Measurements from ENCODE around the gene RPL3. TPM values are rescaled to one million over a fixed set of nuclear protein-coding genes. Genes with fewer than 3 reads are reported as not detected.

RPL3 gene
- total RNA-seq, 1 experiment from 2014 or later = 3,009 TPM

DNA sequence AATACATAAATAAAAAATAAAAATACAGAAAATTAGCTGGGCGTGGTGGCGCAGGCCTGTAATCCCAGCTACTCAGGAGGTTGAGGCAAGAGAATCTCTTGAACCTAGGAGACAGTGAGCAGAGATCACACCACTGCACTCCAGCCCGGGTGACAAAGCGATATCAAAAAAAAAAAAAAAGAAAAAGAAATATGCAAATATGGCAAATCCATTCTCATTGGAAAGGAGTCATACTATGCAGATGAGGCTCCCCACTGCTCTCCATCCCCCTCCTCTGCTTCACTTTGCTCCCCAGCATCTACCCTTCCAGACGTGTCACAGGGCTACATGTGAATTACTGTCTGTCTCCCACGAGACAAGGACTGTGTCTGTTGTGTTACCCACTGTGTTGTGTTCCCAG, 38.3 kb downstream of the RPL3 start:
- peak overlapping the region; percentile 89 for H3K27ac Mint-ChIP-seq
- DNase-seq (ENCODE audit: low spot score) = no peak
- peaks cover 11% of the 10 kb centered on the region for H3K36me3 Mint-ChIP-seq
- H3K4me1 Mint-ChIP-seq = peaks cover 27% of the 10 kb centered on the region
- ATAC-seq = no peak
- ChIA-PET POLR2A (no interaction called here), CTCF (interaction anchor here (0.9 to 3.0 kb wide), 5 partner anchors 16 to 146 kb away, joined by 3 to 7 read pairs (median 5); no protein-coding TSS in a partner anchor)
- peaks cover 6% of the 10 kb centered on the region for H3K27me3 Mint-ChIP-seq (ENCODE audit: low read depth)
- H3K4me3 Mint-ChIP-seq = no peak overlapping the region
- TF ChIP-seq CBFB (CRISPR knock-in tag; IDR thresholded peaks at IDR 0.05; ENCODE audit: low read depth) (no peak), ZNF121 (CRISPR knock-in tag; IDR thresholded peaks at IDR 0.05) (no peak), IRF2 (CRISPR knock-in tag; IDR thresholded peaks at IDR 0.05; ENCODE audit: borderline replicate concordance, low read depth) (no peak), TP53 (CRISPR knock-in tag; IDR thresholded peaks at IDR 0.05) (no peak), SMAD3 (CRISPR knock-in tag; IDR thresholded peaks at IDR 0.05; ENCODE audit: borderline replicate concordance) (no peak)
- TF ChIP-seq, protein P1, sequence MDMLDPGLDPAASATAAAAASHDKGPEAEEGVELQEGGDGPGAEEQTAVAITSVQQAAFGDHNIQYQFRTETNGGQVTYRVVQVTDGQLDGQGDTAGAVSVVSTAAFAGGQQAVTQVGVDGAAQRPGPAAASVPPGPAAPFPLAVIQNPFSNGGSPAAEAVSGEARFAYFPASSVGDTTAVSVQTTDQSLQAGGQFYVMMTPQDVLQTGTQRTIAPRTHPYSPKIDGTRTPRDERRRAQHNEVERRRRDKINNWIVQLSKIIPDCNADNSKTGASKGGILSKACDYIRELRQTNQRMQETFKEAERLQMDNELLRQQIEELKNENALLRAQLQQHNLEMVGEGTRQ (CRISPR knock-in tag; IDR thresholded peaks at IDR 0.05) = no peak
- TF ChIP-seq, protein P2, sequence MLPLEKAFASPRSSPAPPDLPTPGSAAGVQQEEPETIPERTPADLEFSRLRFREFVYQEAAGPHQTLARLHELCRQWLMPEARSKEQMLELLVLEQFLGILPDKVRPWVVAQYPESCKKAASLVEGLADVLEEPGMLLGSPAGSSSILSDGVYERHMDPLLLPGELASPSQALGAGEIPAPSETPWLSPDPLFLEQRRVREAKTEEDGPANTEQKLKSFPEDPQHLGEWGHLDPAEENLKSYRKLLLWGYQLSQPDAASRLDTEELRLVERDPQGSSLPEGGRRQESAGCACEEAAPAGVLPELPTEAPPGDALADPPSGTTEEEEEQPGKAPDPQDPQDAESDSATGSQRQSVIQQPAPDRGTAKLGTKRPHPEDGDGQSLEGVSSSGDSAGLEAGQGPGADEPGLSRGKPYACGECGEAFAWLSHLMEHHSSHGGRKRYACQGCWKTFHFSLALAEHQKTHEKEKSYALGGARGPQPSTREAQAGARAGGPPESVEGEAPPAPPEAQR (CRISPR knock-in tag; IDR thresholded peaks at IDR 0.05) = no peak
- H3K9me3 Mint-ChIP-seq = peaks cover 19% of the 10 kb centered on the region

DNA sequence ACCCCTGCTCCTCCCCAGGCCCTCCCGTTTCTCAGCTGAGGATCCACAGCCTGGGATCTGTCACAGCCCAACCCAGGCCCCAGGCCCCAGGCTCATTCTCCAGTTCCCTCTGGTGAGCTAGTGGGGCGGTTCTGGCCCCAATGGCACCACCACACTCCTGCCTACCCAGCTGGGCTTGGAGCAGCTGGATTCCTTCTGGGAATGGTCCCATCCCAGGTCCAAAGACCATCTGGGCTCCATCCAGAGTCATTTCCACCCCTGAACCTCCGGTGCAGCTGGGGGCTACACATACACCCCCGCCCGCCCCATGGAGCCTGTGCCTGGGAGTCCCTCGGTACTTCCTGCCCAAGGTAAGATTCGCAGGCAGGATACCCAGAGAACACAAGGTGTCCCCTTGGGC, 39.2 kb downstream of the RPL3 start:
- POLR2A ChIA-PET = no interaction called here
- H3K27ac Mint-ChIP-seq = 0 out of 2 replicates have a peak overlapping the region, but pooled peaks have one; percentile 45

More for the DNA sequence above, 39.2 kb downstream of the RPL3 start:
- ATAC-seq (no peak), DNase-seq (ENCODE audit: low spot score) (no peak)
- Mint-ChIP-seq H3K36me3 (peaks cover 12% of the 10 kb centered on the region), H3K4me1 (peaks cover 31% of the 10 kb centered on the region), H3K9me3 (peaks cover 21% of the 10 kb centered on the region), H3K4me3 (no peak overlapping the region), H3K27me3 (ENCODE audit: low read depth) (peaks cover 6% of the 10 kb centered on the region)
- TF ChIP-seq ZNF423 (CRISPR knock-in tag; IDR thresholded peaks at IDR 0.05) (no peak), RORB (CRISPR knock-in tag; IDR thresholded peaks at IDR 0.05) (no peak), JUN (CRISPR knock-in tag; IDR thresholded peaks at IDR 0.05) (no peak), ESRRA (CRISPR knock-in tag; IDR thresholded peaks at IDR 0.05; ENCODE audit: borderline replicate concordance) (no peak), NFE2L1 (CRISPR knock-in tag; IDR thresholded peaks at IDR 0.05) (no peak)
- TF ChIP-seq, protein P3, sequence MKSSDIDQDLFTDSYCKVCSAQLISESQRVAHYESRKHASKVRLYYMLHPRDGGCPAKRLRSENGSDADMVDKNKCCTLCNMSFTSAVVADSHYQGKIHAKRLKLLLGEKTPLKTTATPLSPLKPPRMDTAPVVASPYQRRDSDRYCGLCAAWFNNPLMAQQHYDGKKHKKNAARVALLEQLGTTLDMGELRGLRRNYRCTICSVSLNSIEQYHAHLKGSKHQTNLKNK (CRISPR knock-in tag; IDR thresholded peaks at IDR 0.05) = no peak
- TF ChIP-seq, protein P4, sequence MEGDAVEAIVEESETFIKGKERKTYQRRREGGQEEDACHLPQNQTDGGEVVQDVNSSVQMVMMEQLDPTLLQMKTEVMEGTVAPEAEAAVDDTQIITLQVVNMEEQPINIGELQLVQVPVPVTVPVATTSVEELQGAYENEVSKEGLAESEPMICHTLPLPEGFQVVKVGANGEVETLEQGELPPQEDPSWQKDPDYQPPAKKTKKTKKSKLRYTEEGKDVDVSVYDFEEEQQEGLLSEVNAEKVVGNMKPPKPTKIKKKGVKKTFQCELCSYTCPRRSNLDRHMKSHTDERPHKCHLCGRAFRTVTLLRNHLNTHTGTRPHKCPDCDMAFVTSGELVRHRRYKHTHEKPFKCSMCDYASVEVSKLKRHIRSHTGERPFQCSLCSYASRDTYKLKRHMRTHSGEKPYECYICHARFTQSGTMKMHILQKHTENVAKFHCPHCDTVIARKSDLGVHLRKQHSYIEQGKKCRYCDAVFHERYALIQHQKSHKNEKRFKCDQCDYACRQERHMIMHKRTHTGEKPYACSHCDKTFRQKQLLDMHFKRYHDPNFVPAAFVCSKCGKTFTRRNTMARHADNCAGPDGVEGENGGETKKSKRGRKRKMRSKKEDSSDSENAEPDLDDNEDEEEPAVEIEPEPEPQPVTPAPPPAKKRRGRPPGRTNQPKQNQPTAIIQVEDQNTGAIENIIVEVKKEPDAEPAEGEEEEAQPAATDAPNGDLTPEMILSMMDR (IDR thresholded peaks at IDR 0.05) = no peak
- TF ChIP-seq, protein P5, sequence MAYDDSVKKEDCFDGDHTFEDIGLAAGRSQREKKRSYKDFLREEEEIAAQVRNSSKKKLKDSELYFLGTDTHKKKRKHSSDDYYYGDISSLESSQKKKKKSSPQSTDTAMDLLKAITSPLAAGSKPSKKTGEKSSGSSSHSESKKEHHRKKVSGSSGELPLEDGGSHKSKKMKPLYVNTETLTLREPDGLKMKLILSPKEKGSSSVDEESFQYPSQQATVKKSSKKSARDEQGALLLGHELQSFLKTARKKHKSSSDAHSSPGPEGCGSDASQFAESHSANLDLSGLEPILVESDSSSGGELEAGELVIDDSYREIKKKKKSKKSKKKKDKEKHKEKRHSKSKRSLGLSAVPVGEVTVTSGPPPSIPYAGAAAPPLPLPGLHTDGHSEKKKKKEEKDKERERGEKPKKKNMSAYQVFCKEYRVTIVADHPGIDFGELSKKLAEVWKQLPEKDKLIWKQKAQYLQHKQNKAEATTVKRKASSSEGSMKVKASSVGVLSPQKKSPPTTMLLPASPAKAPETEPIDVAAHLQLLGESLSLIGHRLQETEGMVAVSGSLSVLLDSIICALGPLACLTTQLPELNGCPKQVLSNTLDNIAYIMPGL (CRISPR knock-in tag; IDR thresholded peaks at IDR 0.05) = no peak
- TF ChIP-seq, protein P6, sequence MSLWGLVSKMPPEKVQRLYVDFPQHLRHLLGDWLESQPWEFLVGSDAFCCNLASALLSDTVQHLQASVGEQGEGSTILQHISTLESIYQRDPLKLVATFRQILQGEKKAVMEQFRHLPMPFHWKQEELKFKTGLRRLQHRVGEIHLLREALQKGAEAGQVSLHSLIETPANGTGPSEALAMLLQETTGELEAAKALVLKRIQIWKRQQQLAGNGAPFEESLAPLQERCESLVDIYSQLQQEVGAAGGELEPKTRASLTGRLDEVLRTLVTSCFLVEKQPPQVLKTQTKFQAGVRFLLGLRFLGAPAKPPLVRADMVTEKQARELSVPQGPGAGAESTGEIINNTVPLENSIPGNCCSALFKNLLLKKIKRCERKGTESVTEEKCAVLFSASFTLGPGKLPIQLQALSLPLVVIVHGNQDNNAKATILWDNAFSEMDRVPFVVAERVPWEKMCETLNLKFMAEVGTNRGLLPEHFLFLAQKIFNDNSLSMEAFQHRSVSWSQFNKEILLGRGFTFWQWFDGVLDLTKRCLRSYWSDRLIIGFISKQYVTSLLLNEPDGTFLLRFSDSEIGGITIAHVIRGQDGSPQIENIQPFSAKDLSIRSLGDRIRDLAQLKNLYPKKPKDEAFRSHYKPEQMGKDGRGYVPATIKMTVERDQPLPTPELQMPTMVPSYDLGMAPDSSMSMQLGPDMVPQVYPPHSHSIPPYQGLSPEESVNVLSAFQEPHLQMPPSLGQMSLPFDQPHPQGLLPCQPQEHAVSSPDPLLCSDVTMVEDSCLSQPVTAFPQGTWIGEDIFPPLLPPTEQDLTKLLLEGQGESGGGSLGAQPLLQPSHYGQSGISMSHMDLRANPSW (CRISPR knock-in tag; conservative IDR thresholded peaks at IDR 0.05; ENCODE audit: low read depth) = no peak
- TF ChIP-seq, protein P7, sequence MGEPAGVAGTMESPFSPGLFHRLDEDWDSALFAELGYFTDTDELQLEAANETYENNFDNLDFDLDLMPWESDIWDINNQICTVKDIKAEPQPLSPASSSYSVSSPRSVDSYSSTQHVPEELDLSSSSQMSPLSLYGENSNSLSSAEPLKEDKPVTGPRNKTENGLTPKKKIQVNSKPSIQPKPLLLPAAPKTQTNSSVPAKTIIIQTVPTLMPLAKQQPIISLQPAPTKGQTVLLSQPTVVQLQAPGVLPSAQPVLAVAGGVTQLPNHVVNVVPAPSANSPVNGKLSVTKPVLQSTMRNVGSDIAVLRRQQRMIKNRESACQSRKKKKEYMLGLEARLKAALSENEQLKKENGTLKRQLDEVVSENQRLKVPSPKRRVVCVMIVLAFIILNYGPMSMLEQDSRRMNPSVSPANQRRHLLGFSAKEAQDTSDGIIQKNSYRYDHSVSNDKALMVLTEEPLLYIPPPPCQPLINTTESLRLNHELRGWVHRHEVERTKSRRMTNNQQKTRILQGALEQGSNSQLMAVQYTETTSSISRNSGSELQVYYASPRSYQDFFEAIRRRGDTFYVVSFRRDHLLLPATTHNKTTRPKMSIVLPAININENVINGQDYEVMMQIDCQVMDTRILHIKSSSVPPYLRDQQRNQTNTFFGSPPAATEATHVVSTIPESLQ (CRISPR knock-in tag; IDR thresholded peaks at IDR 0.05) = no peak
- TF ChIP-seq, protein P8, sequence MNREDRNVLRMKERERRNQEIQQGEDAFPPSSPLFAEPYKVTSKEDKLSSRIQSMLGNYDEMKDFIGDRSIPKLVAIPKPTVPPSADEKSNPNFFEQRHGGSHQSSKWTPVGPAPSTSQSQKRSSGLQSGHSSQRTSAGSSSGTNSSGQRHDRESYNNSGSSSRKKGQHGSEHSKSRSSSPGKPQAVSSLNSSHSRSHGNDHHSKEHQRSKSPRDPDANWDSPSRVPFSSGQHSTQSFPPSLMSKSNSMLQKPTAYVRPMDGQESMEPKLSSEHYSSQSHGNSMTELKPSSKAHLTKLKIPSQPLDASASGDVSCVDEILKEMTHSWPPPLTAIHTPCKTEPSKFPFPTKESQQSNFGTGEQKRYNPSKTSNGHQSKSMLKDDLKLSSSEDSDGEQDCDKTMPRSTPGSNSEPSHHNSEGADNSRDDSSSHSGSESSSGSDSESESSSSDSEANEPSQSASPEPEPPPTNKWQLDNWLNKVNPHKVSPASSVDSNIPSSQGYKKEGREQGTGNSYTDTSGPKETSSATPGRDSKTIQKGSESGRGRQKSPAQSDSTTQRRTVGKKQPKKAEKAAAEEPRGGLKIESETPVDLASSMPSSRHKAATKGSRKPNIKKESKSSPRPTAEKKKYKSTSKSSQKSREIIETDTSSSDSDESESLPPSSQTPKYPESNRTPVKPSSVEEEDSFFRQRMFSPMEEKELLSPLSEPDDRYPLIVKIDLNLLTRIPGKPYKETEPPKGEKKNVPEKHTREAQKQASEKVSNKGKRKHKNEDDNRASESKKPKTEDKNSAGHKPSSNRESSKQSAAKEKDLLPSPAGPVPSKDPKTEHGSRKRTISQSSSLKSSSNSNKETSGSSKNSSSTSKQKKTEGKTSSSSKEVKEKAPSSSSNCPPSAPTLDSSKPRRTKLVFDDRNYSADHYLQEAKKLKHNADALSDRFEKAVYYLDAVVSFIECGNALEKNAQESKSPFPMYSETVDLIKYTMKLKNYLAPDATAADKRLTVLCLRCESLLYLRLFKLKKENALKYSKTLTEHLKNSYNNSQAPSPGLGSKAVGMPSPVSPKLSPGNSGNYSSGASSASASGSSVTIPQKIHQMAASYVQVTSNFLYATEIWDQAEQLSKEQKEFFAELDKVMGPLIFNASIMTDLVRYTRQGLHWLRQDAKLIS (CRISPR knock-in tag; IDR thresholded peaks at IDR 0.05; ENCODE audit: borderline replicate concordance) = no peak
- CTCF ChIA-PET = interaction anchor here (1.5 to 3.0 kb wide), 4 partner anchors 26 to 145 kb away, joined by 4 to 7 read pairs (median 6); no protein-coding TSS in a partner anchor
